ENCODE data around the gene SEMA3D. TPM values are rescaled to one million over a fixed set of nuclear protein-coding genes. Genes with fewer than 3 reads are reported as not detected.

Gene SEMA3D
- total and polyA plus RNA-seq, 4 donors: 0.53 to 49.0 (median 2.6) TPM

DNA sequence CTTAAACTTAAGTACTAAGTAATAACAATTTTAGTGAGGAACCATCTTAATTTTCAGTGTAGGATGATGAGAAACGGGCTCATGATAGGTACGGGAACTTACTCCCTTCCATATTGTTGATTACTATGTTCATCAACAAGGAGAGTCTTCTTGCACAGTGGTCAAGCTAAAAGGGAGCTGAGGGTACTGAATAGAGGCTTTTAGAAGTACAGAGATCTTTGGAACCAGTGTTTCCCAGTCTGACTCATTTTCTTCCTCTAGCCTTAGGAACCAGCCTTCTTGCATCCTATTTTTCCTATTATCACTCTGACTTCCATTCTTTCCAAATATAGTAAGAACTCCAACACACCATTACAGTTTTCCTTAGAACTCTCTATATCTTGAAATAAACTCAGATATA, 17.6 kb upstream of the SEMA3D start:
- DNase-seq: no peak
- TF ChIP-seq, protein P1, sequence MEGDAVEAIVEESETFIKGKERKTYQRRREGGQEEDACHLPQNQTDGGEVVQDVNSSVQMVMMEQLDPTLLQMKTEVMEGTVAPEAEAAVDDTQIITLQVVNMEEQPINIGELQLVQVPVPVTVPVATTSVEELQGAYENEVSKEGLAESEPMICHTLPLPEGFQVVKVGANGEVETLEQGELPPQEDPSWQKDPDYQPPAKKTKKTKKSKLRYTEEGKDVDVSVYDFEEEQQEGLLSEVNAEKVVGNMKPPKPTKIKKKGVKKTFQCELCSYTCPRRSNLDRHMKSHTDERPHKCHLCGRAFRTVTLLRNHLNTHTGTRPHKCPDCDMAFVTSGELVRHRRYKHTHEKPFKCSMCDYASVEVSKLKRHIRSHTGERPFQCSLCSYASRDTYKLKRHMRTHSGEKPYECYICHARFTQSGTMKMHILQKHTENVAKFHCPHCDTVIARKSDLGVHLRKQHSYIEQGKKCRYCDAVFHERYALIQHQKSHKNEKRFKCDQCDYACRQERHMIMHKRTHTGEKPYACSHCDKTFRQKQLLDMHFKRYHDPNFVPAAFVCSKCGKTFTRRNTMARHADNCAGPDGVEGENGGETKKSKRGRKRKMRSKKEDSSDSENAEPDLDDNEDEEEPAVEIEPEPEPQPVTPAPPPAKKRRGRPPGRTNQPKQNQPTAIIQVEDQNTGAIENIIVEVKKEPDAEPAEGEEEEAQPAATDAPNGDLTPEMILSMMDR (IDR thresholded peaks at IDR 0.05; ENCODE audit: control extremely low read depth, extremely low read depth): no peak
- H3K9ac ChIP-seq (ENCODE audit: insufficient read depth in 1 of 2, low read length in 2 of 2): no peak overlapping the region
- H3K4me1 ChIP-seq (ENCODE audit: control insufficient read depth in 5 of 5, insufficient read depth in 5 of 5, low read length in 5 of 5): no peaks in the 10 kb centered on the region
- no peaks in the 10 kb centered on the region for H3K36me3 ChIP-seq (ENCODE audit: control insufficient read depth in 4 of 4, insufficient read depth in 4 of 4, low read length in 4 of 4)
- ATAC-seq (ENCODE audit: insufficient read depth, low FRiP score): no peak
- WGBS, 2 donors: 48 to 79% methylated on average over 2 of the region's 2 CpGs
- H3K4me3 ChIP-seq: no peak overlapping the region
- no peak overlapping the region for H3K27ac ChIP-seq (ENCODE audit: low read depth in 1 of 2, low read length in 1 of 2)
- H3K9me3 ChIP-seq (ENCODE audit: control insufficient read depth in 4 of 4, insufficient read depth in 3 of 4, low read length in 3 of 4): no peaks in the 10 kb centered on the region
- H3K27me3 ChIP-seq (ENCODE audit: control insufficient read depth in 3 of 3, insufficient read depth in 3 of 3, low read length in 2 of 3): no peaks in the 10 kb centered on the region

GRCh38 chr7:85204061-85204460, 17.2 kb upstream of the SEMA3D start:
- WGBS, 2 donors: 75 to 82% methylated on average over 2 of the region's 2 CpGs
- H3K4me1 ChIP-seq (ENCODE audit: control insufficient read depth in 5 of 5, insufficient read depth in 5 of 5, low read length in 5 of 5): no peaks in the 10 kb centered on the region
- no peak overlapping the region for H3K4me3 ChIP-seq
- ATAC-seq (ENCODE audit: insufficient read depth, low FRiP score) (no peak), DNase-seq (no peak)
- H3K36me3 ChIP-seq (ENCODE audit: control insufficient read depth in 4 of 4, insufficient read depth in 4 of 4, low read length in 4 of 4): no peaks in the 10 kb centered on the region
- no peak overlapping the region for H3K27ac ChIP-seq (ENCODE audit: low read depth in 1 of 2, low read length in 1 of 2)
- H3K9me3 ChIP-seq (ENCODE audit: control insufficient read depth in 4 of 4, insufficient read depth in 3 of 4, low read length in 3 of 4): no peaks in the 10 kb centered on the region
- H3K9ac ChIP-seq (ENCODE audit: insufficient read depth in 1 of 2, low read length in 2 of 2): no peak overlapping the region
- TF ChIP-seq, protein P1 (IDR thresholded peaks at IDR 0.05; ENCODE audit: control extremely low read depth, extremely low read depth): no peak
- H3K27me3 ChIP-seq (ENCODE audit: control insufficient read depth in 3 of 3, insufficient read depth in 3 of 3, low read length in 2 of 3): no peaks in the 10 kb centered on the region

DNA sequence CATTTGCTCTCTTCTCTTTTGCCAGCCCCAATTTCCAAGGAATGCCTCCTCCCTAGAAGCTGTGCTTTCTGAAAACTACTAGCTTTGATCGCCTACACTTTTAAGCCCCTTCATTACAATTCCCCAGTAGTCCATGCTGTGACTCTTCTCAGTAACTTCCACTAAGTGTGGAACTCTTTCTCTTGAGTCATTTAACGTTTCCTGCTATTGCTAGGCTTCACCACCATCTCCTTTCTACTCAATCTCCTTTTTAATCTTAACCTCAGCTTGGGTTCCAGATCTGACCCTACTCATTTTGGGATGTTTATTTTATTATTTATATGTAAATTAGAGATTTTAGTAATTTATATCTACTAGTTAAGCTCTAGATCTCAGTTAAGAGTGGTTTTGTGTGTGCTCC, 14.4 kb upstream of the SEMA3D start:
- no peaks in the 10 kb centered on the region for H3K4me1 ChIP-seq (ENCODE audit: control insufficient read depth in 5 of 5, insufficient read depth in 5 of 5, low read length in 5 of 5)
- no peaks in the 10 kb centered on the region for H3K27me3 ChIP-seq (ENCODE audit: control insufficient read depth in 3 of 3, insufficient read depth in 3 of 3, low read length in 2 of 3)
- H3K27ac ChIP-seq (ENCODE audit: low read depth in 1 of 2, low read length in 1 of 2): no peak overlapping the region
- no peak overlapping the region for H3K4me3 ChIP-seq
- no peak for ATAC-seq (ENCODE audit: insufficient read depth, low FRiP score)
- H3K9ac ChIP-seq (ENCODE audit: insufficient read depth in 1 of 2, low read length in 2 of 2): no peak overlapping the region
- TF ChIP-seq, protein P1 (IDR thresholded peaks at IDR 0.05; ENCODE audit: control extremely low read depth, extremely low read depth): no peak
- 88 to 91% methylated on average over 2 of the region's 2 CpGs for WGBS, 2 donors
- H3K9me3 ChIP-seq (ENCODE audit: control insufficient read depth in 4 of 4, insufficient read depth in 3 of 4, low read length in 3 of 4): no peaks in the 10 kb centered on the region
- DNase-seq: no peak
- H3K36me3 ChIP-seq (ENCODE audit: control insufficient read depth in 4 of 4, insufficient read depth in 4 of 4, low read length in 4 of 4): no peaks in the 10 kb centered on the region

GRCh38 chr7:85196696-85197095, 9.8 kb upstream of the SEMA3D start:
- H3K4me1 ChIP-seq (ENCODE audit: control insufficient read depth in 5 of 5, insufficient read depth in 5 of 5, low read length in 5 of 5): peaks cover 0 to 6% (median 0%) of the 10 kb centered on the region in 5 donors
- H3K4me3 ChIP-seq: no peak overlapping the region
- TF ChIP-seq, protein P1 (IDR thresholded peaks at IDR 0.05; ENCODE audit: control extremely low read depth, extremely low read depth): no peak
- no peaks in the 10 kb centered on the region for H3K36me3 ChIP-seq (ENCODE audit: control insufficient read depth in 4 of 4, insufficient read depth in 4 of 4, low read length in 4 of 4)
- H3K27ac ChIP-seq (ENCODE audit: low read depth in 1 of 2, low read length in 1 of 2): no peak overlapping the region
- H3K9ac ChIP-seq (ENCODE audit: insufficient read depth in 1 of 2, low read length in 2 of 2): no peak overlapping the region
- H3K9me3 ChIP-seq (ENCODE audit: control insufficient read depth in 4 of 4, insufficient read depth in 3 of 4, low read length in 3 of 4): no peaks in the 10 kb centered on the region
- no peaks in the 10 kb centered on the region for H3K27me3 ChIP-seq (ENCODE audit: control insufficient read depth in 3 of 3, insufficient read depth in 3 of 3, low read length in 2 of 3)
- DNase-seq: no peak
- no peak for ATAC-seq (ENCODE audit: insufficient read depth, low FRiP score)
